ENCODE data around the gene TM7SF2.

DNA sequence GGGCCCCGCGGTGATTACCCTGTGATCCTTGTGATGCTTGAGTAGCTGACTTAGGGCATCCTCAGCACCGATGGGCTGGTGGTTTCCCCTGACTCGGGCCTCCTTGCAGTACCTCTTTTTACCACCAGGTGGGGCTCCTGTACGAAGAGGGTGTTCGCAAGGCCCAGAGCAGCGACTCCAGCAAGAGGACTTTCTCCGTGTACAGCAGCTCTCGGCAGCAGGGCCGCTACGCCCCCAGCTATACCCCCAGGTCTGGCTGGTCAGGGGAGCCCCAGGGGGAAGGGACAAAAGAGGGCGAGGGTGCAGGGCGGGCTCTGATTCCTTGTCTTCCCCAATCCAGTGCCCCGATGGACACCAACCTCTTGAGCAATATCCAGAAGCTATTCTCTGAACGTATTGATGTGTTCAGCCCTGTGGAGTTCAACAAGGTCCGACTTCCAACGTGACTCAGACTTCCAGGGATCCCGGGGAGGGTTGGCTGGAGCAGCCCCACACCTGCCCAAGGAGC is 1.3 kb upstream of the TM7SF2 start:
- TF ChIP-seq, protein P1, sequence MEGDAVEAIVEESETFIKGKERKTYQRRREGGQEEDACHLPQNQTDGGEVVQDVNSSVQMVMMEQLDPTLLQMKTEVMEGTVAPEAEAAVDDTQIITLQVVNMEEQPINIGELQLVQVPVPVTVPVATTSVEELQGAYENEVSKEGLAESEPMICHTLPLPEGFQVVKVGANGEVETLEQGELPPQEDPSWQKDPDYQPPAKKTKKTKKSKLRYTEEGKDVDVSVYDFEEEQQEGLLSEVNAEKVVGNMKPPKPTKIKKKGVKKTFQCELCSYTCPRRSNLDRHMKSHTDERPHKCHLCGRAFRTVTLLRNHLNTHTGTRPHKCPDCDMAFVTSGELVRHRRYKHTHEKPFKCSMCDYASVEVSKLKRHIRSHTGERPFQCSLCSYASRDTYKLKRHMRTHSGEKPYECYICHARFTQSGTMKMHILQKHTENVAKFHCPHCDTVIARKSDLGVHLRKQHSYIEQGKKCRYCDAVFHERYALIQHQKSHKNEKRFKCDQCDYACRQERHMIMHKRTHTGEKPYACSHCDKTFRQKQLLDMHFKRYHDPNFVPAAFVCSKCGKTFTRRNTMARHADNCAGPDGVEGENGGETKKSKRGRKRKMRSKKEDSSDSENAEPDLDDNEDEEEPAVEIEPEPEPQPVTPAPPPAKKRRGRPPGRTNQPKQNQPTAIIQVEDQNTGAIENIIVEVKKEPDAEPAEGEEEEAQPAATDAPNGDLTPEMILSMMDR (IDR thresholded peaks at IDR 0.05; ENCODE audit: insufficient read depth, low read length, poor library complexity, severe bottlenecking): peak; percentile 82
- TF ChIP-seq EZH2phosphoT487 (conservative IDR thresholded peaks at IDR 0.05; ENCODE audit: low read length): no peak

Measured in SU-DHL-6 (cell line).